GM12865 (cell line): Measurements from ENCODE around the gene MTR.

Experiments
- DNase-seq: peaks from one replicate; pipeline ENCODE4 v3.0.0; 2010; ENCODE audit warnings: low read depth
- H3K4me3 ChIP-seq: 2 replicates; pipeline ENCODE4 v1.5.1; 2011; ENCODE audit warnings: mild to moderate bottlenecking, low read depth, low read length, control low read depth
- TF ChIP-seq, protein P1 (sequence below): IDR thresholded peaks from 2 replicates; pipeline ENCODE4 v1.5.1; 2011; ENCODE audit warnings: low read length, control low read depth, low read depth, inconsistent platforms; ENCODE audit not compliant: insufficient read depth; ENCODE audit errors: missing control alignments

Gene MTR

GRCh38 chr1:236921610-236922009 lies 126.5 kb downstream of the MTR start:
- TF ChIP-seq, protein P1, sequence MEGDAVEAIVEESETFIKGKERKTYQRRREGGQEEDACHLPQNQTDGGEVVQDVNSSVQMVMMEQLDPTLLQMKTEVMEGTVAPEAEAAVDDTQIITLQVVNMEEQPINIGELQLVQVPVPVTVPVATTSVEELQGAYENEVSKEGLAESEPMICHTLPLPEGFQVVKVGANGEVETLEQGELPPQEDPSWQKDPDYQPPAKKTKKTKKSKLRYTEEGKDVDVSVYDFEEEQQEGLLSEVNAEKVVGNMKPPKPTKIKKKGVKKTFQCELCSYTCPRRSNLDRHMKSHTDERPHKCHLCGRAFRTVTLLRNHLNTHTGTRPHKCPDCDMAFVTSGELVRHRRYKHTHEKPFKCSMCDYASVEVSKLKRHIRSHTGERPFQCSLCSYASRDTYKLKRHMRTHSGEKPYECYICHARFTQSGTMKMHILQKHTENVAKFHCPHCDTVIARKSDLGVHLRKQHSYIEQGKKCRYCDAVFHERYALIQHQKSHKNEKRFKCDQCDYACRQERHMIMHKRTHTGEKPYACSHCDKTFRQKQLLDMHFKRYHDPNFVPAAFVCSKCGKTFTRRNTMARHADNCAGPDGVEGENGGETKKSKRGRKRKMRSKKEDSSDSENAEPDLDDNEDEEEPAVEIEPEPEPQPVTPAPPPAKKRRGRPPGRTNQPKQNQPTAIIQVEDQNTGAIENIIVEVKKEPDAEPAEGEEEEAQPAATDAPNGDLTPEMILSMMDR: no peak
- no peak overlapping the region for H3K4me3 ChIP-seq
- DNase-seq: no peak

DNA sequence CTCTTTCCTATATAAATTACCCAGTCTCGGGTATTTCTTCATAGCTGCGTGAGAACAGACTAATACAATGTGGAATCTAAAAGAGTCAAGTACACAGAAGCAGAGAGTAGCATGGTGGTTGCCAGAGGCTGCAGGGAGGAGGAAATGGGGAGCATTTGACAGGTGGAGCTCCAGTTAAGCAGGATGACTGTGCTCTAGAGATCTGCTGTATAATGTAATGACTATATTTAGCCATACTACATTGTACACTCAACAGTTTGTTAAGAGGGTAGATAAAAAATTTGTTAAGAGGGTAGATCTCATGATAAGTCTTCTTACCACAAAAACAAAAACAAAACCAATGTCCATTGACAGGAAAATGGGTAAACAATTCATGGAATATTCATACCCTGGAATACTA lies 127.1 kb downstream of the MTR start:
- no peak overlapping the region for H3K4me3 ChIP-seq
- DNase-seq: no peak
- TF ChIP-seq, protein P1: no peak

- DNase-seq: no peak
- H3K4me3 ChIP-seq: no peak overlapping the region
- TF ChIP-seq, protein P1: no peak
Observed at GRCh38 chr1:236925386-236925785, 130.3 kb downstream of the MTR start.

DNA sequence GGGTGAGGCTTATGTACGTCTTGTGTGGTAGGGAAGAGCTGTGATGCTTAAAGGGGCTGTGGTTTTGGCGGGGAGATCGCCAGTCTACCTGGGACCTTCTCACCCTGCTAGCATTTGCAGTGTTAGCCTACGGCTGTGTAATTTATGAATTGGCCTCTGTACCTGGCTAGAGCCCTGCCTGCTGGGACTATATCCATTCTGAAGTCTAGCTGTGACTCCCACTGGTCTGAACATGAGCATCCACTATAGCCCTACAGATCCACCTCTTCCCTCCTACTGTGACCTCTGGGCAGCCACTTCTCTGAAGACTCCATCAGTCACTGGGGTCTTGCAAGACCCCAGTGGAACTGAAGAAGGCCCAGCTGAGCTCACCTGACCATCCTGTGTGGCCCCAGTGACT lies 135.4 kb downstream of the MTR start:
- H3K4me3 ChIP-seq: no peak overlapping the region
- no peak for DNase-seq
- TF ChIP-seq, protein P1: no peak

GRCh38 chr1:236938760-236939159 lies 143.7 kb downstream of the MTR start:
- TF ChIP-seq, protein P1: no peak
- no peak overlapping the region for H3K4me3 ChIP-seq
- no peak for DNase-seq

DNA sequence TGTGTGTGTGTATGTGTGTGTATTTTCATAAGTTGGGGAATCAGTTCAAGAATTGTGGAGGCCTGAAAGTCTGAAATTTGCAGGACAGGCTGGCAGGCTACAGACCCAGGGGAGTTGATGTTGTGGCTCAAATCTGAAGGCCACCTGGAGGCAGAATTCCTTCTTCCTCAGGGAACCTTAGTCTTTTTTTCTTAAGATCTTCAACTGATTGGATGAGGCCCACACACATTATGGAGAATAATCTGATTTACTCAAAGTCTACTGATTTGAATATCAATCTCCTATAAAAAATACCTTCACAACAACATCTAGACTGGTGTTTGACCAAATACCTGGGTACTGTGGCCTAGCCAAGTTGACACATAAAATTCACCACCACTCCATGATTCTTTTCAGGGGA lies 147.3 kb downstream of the MTR start:
- DNase-seq: no peak
- no peak overlapping the region for H3K4me3 ChIP-seq
- TF ChIP-seq, protein P1: no peak

- TF ChIP-seq, protein P1: no peak
- no peak for DNase-seq
- H3K4me3 ChIP-seq: no peak overlapping the region
Observed at GRCh38 chr1:236944556-236944955, 149.5 kb downstream of the MTR start.
